Right lobe of liver (tissue), 6 donors: ENCODE data around the gene NDUFA3. TPM values are rescaled to one million over a fixed set of nuclear protein-coding genes. Genes with fewer than 3 reads are reported as not detected.
A peak's percentile ranks its signal among the peaks of the same experiment; 100 is the strongest.

Source experiments
- ATAC-seq, 4 donors: fragments of 200-7000 bp; cut with Tn5 transposase; one replicate each; pipeline ENCODE4 v1.9.1; 2020; ENCODE audit warnings: mild to moderate bottlenecking in 4 of 4, moderate library complexity in 4 of 4
- DNase-seq, 3 donors: peaks; one replicate each; pipeline ENCODE4 v3.0.0-alpha.2; 2020
- H3K27ac ChIP-seq, 3 donors: fragments of 200-600 bp; one replicate each; pipeline ENCODE4 v1.8.0; 2022
- H3K27me3 ChIP-seq, 2 donors: fragments of 200-600 bp; one replicate each; pipeline ENCODE4 v1.8.0; 2022
- H3K36me3 ChIP-seq, 4 donors: fragments of 200-600 bp; sonication (generic) in 1 of 4; one replicate each; pipeline versions ENCODE4 v1.5.1 to v1.8.0; 2017 to 2022; ENCODE audit warnings: control low read depth in 1 of 4
- H3K4me1 ChIP-seq, 4 donors: fragments of 200-600 bp; sonication (generic) in 1 of 4; one replicate each; pipeline versions ENCODE4 v1.5.1 to v1.8.0; 2017 to 2022; ENCODE audit warnings: control low read depth in 1 of 4
- H3K4me3 ChIP-seq, 3 donors: fragments of 200-600 bp; one replicate each; pipeline ENCODE4 v1.8.0; 2022
- H3K9me3 ChIP-seq, 4 donors: fragments of 200-600 bp; sonication (generic) in 1 of 4; one replicate each; pipeline versions ENCODE4 v1.5.1 to v1.8.0; 2017 to 2022; ENCODE audit warnings: control low read depth in 1 of 4
- CTCF ChIP-seq, 4 donors: fragments of 200-600 bp in 3 of 4; fragments of 450-650 bp in 1 of 4; IDR thresholded peaks; one replicate each; pipeline versions ENCODE4 v1.5.1 to v1.8.0; 2016 to 2022; ENCODE audit warnings: antibody characterized with exemption in 4 of 4, mild to moderate bottlenecking in 2 of 4
- POLR2A ChIP-seq: fragments of 450-650 bp; IDR thresholded peaks from one replicate; pipeline ENCODE4 v1.6.1; 2017; ENCODE audit warnings: antibody characterized with exemption, mild to moderate bottlenecking
- WGBS: methylation state at CpG from one replicate; pipeline ENCODE4 v1.1.6; 2018; ENCODE audit warnings: low coverage, low lambda C conversion rate; ENCODE audit not compliant: insufficient coverage; ENCODE audit errors: missing lambda C conversion rate; 5-methylcytosine and 5-hydroxymethylcytosine counted together
- intact Hi-C, 2 donors: fragments of 100-400 bp; cut with DNase I; formaldehyde crosslinking; loops; one replicate each; pipeline versions ENCODE4 v1.11.2 to v1.14.1; 2022
- total RNA-seq, 6 experiments: library from RNA; depleted of rRNA in 2 of 6; stranded (reverse); fragments of >200 nt in 2 of 6; fragmentation: NEBNext Ultra II Directional in 3 of 6; extraction: Animal tissue kit (Norgen Biotek cat#: 25700) in 3 of 6; gene quantifications; one replicate each; pipeline versions ENCODE4 v1.1.0 to v1.2.4, GENCODE V29; 2016 to 2023
- donor health status: DM: no; HTN: yes; CAD: no.
- donor health status: DM: no; HTN: no; CAD: no.
- donor health status: DM: no; HTN: no; CAD: no.
- donor health status: DM: no; HTN: yes; CAD: no.
- donor health status: DM: no; HTN: yes; CAD: no.

The NDUFA3 gene
- total RNA-seq, 6 experiments from 2014 or later, result 29.2 to 77.3 (median 70.1) TPM

DNA sequence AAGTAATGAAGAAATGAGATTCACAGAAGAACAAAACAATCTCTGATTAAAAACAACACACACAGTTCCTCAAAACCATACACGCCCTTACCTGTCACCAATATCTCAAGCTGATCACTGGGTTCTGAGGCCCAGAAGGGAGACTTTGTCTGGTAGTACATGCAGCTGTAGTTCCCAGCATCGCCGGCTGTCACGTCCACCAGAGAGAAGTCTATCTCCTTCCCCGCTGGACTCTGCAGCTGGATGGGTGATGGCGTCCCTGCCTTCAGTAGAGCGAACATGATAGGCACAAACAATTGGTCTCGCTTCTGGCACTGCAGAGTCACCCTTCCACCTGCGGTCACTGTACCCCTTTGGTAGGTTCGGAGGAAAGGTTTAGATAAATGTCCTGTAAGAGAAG, 28.8 kb upstream of the NDUFA3 start:
- Histone ChIP-seq H3K4me3 (no peak overlapping the region), H3K27me3 (no peaks in the 10 kb centered on the region), H3K4me1 (no peaks in the 10 kb centered on the region), H3K27ac (no peak overlapping the region), H3K36me3 (no peaks in the 10 kb centered on the region), H3K9me3 (peaks cover 0 to 7% (median 0%) of the 10 kb centered on the region in 4 donors)
- WGBS, result 68% methylated on average over 3 of the region's 10 CpGs
- ATAC-seq (no peak), DNase-seq (no peak)
- intact Hi-C loops, result no loop called here
- TF ChIP-seq CTCF (IDR thresholded peaks at IDR 0.05) (no peak), POLR2A (no peak)

DNA sequence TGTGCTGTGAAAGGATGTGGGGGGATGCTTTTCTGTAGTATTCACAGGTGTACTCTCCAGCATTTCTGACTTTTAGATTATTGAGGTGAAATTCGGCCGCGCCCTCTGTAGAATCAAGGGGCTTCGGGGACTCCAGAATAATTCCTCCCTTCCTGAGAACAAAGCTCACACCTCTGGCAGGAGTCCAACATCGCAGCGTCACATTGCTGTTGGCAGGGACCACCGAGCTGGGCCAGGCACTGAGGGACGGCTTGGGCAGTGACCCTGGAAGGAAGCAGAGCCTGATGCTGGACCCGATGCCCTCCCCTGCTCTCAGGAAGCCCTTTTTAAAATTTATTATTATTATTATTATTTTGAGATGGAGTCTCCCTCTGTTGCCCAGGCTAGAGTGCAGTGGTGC, 27.8 kb upstream of the NDUFA3 start:
- Histone ChIP-seq H3K9me3 (no peaks in the 10 kb centered on the region), H3K4me3 (no peak overlapping the region), H3K36me3 (no peaks in the 10 kb centered on the region), H3K4me1 (no peaks in the 10 kb centered on the region), H3K27ac (no peak overlapping the region), H3K27me3 (no peaks in the 10 kb centered on the region)
- 63% methylated on average over 9 of the region's 9 CpGs for WGBS
- intact Hi-C loops, result no loop called here
- ATAC-seq (no peak), DNase-seq (no peak)
- TF ChIP-seq CTCF (IDR thresholded peaks at IDR 0.05) (no peak), POLR2A (no peak)

GRCh38 chr19:54077334-54077733, 25.3 kb upstream of the NDUFA3 start:
- TF ChIP-seq POLR2A, result no peak
- Histone ChIP-seq H3K4me3 (no peak overlapping the region), H3K9me3 (no peaks in the 10 kb centered on the region), H3K27ac (no peak overlapping the region), H3K27me3 (no peaks in the 10 kb centered on the region), H3K4me1 (no peaks in the 10 kb centered on the region), H3K36me3 (no peaks in the 10 kb centered on the region)
- DNase-seq, result no peak
- ATAC-seq, result peak in 2 of 4 donors; percentile 18 to 48
- 14% methylated on average over 2 of the region's 5 CpGs for WGBS
- intact Hi-C loops, result no loop called here

GRCh38 chr19:54081032-54081431, 21.6 kb upstream of the NDUFA3 start, which contains the start of gene TARM1:
Gene TARM1 (minus strand): TSS chr19:54081365. CDS start chr19:54081340, 25 bp downstream.
- DNase-seq (no peak), ATAC-seq (no peak)
- Histone ChIP-seq H3K36me3 (no peaks in the 10 kb centered on the region), H3K4me1 (no peaks in the 10 kb centered on the region), H3K9me3 (no peaks in the 10 kb centered on the region), H3K27me3 (no peaks in the 10 kb centered on the region), H3K27ac (no peak within 1 kb of the TSS), H3K4me3 (no peak within 1 kb of the TSS)
- intact Hi-C loops, result no loop called here
- TF ChIP-seq CTCF (IDR thresholded peaks at IDR 0.05) (no peak), POLR2A (no peak)
- WGBS, result 71% methylated on average over 4 of the region's 7 CpGs

DNA sequence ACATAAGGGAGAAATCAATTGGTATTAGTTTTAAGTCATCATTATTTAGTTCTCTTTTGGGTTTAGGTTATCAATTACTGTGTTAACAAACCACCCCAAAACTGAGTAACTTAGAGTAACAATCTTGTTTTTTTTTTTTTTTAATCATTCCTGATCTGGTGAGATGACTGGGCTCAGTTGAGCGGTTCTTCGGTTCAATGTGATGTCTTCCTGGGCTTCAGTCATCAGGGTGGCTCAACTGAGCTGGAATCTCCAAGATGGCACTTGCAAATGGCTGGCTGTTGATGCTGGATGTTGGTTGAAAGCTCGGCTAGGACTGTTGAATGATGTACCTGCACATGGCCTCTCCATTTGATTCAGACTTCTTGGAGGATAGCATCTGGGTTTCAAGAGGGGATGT, 18.2 kb upstream of the NDUFA3 start:
- intact Hi-C loops, result no loop called here
- H3K27me3 ChIP-seq, result no peaks in the 10 kb centered on the region
- 50% methylated on average over 1 of the region's 3 CpGs for WGBS

More for the DNA sequence above, 18.2 kb upstream of the NDUFA3 start:
- Histone ChIP-seq H3K4me1 (no peaks in the 10 kb centered on the region), H3K27ac (no peak overlapping the region), H3K4me3 (no peak overlapping the region), H3K36me3 (no peaks in the 10 kb centered on the region), H3K9me3 (no peaks in the 10 kb centered on the region)
- no peak for ATAC-seq
- TF ChIP-seq CTCF (IDR thresholded peaks at IDR 0.05), result no peak
- no peak for TF ChIP-seq POLR2A
- DNase-seq, result no peak
